ENCODE measurements around the gene ZPR1.
"Not testable (repeated sequence)": the region's sequence is repeated elsewhere in the genome, so short reads cannot be mapped to it uniquely, and the experiment has no call there.

ZPR1 gene

GRCh38 chr11:116792144-116792868 lies 4.5 kb upstream of the ZPR1 start:
- DNase-seq: no peak

- no peak for DNase-seq
Observed at GRCh38 chr11:116791813-116792143, 4.0 kb upstream of the ZPR1 start, which contains the start of gene APOA5. TSS of gene APOA5 (minus strand) at chr11:116791879. CDS start at chr11:116791860, 19 bp downstream.

DNA sequence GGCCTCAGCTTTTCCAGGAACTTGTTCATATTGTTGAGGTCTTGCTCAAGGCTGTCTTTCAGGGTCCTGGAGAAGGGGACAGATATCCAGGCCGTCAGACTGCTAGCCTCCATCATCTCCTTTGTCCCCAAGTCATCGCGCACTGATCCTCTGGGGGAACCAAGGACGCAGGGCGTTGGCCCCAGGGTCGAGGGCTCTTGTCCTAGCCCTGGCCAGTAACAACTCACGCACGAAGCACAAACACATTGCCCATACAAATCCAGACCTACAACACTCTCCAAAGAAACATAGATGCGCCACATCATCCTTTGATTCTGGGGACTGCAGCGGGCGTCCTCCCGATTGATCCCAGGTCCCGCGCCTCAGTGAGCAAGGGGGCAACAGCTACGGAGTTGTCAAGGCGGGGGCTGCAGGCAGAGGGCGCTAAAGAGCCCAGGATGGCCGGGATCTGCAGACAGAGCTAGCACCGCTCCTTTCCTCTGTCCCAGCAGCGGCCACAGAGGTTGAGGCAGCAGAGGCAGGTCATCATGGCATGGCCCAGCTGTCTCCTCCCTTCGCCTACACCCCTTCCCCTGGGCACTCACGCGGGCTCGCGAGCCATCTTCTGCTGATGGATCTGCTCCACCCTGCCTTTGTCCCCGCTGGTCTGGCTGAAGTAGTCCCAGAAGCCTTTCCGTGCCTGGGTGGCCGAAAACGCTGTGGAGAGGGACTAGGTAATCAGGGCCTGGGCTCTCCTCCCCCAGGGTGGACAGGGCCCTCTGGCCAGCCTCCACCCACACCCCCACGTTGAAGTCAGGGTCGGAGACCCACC lies 3.4 kb upstream of the ZPR1 start:
- DNase-seq: peak; percentile 82

GRCh38 chr11:116790167-116791001 lies 2.6 kb upstream of the ZPR1 start:
- DNase-seq: no peak

DNA sequence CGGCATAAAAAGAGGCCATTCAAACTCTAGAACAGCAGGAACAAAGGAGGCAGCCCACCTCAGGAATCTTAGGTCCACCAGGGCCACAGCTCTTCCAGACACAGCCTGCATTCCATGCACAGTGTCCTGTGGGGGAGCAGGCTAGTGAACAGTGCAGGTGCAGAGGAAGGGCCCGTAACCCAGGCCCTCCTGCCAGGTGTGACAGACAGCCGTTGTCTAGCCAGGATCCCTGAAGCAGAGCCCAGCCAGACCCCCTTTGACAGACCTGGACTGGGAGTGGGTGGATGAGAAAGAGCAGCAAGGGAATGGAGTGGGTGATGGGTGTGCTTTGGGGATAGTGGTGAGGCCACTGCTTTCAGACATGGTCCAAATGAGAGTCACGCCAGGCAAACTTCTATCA lies 1.2 kb upstream of the ZPR1 start:
- DNase-seq: no peak

DNA sequence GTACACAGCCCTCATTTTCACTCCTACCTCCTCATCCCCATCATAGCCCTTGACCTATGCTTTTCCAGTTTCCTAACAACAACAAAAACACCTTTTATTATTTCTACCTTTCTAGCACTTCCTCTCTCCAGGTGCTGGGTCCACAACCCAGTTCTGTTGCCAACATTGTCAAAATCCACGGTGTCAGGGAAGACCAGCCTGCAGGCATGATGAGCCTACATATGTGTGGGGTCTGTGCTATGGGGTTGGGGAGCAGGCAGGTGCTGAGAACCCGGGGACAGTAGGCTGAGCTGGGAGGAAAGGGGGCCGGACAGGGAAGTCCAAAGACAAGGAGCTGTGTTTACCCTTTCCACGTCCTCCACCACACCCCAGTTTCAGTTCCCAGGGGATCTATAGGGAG lies 711 bp upstream of the ZPR1 start:
- no peak for DNase-seq

- no peak for DNase-seq
Observed at GRCh38 chr11:116787436-116787785, 412 bp downstream of the ZPR1 start.

GRCh38 chr11:116786966-116787365 lies 857 bp downstream of the ZPR1 start:
- DNase-seq: no peak

- DNase-seq: no peak
Observed at GRCh38 chr11:116786326-116786725, 1.5 kb downstream of the ZPR1 start.

DNA sequence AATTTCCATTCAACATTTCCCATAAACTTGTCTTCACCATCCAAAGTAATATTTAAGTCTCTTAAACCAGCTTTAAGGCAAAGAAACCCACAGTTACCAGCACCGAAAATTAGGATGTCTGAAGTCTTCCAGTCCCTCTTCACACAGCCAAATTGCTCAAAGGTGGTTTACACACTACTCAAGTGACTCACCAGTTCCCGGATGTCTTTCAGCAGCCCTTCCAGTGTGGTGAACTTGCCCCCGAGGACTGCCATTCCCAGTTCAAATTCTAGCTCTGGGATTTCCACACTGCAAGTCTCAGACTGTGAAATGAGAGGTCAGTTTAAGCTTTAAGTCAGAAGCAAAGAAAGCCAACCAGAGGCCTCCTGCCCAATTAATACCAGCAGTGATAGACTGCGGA lies 5.1 kb downstream of the ZPR1 start:
- DNase-seq: peak; percentile 70

DNA sequence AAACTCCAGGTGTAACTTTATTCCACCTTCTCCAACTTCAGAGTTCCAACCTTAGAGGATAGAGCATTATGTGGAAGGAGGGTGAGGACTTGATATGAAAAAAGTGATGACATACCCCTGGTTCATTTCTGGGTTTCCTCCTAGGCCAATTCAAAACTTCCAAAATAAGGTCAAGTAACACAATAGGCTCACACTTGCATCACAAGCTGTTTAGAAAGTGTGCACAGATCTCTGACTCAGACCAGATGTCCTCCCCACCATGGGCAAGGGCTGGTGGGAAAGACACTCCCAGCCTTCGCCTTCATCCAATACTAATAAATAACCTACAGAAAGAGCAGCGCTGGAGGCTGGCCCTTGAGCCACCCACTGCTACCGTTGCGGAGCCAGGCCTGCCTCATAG lies 9.3 kb downstream of the ZPR1 start:
- no peak for DNase-seq

- DNase-seq: no peak
Observed at GRCh38 chr11:116777056-116777455, 10.8 kb downstream of the ZPR1 start.

GRCh38 chr11:116776522-116776984 lies 11.3 kb downstream of the ZPR1 start:
- no peak for DNase-seq

DNA sequence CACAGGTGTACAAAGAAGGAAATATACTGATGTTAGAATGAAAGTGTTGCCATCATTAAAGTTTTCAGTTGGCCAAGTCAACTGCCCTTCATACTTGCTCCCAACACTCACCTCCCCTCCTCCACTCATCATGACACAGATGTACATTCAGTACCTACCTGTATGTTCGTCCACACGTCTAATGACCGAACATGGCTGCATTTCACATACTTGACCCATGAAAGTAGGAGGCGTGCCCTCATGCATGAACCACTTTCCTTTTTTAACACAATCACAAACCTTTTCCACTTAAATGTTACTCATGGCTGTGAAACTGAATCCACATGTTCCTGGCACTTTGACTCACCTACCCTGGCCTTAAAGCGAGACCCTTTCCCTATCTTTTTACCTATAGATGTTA lies 11.8 kb downstream of the ZPR1 start:
- no peak for DNase-seq

DNA sequence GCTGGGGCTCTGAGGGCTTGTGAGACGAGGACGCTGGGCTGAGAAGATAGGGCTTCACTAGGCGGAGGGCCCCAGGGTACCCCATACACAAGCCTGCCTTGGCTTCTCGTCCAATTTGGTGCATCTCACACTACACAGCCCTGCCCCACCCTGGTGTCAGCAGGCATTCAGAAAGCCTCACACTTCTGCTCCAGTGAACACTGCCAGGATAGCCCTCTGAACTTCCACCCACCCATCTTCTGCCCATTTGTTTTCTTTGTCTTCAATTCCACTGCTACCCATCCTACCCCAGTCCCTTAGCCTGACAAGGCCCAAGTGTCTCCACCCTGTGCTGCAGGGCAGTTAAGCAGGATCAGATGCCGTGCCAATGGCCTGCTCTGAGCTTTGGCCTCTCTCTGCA lies 13.2 kb downstream of the ZPR1 start:
- no peak for DNase-seq

- DNase-seq: peak; percentile 51
Observed at GRCh38 chr11:116773203-116774097, 14.4 kb downstream of the ZPR1 start.

DNA sequence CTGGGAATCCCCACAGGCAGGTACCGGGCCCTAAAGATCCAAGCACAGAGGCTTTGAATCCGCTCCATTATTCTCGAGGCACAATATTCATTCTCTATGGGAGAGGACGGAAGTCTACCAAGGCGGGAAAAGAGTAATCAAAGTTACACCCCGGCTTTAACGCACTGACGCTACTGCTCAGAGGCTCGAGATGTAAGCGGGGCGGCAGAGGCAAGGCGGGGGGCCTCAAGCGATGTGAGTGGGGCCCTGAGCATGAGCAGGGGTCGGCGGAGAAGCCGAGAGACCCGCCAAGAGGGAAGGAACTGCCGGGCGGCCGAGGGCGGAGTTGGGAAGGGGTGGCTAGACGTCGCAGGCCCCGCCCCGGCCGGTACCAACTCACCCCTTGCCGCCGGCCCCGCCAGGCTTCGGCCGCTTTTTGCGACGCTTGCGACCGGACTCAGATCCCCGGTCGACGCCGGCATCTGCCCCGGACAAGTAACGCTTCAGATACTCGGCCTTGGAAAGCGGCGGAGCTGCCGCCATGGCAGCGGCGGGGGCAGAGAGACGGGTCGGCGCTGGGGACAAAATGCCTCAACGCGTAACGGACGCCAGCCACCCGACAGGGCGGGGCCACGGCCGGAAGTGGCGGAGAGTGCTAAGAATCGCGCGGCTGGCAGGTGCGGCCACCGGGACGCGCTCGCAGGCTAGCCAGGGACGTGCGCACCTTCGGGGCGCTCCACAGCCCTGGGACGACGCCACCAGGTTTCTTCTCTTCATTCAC lies 15.2 kb downstream of the ZPR1 start, which contains the start of gene BUD13:
BUD13 (minus strand) TSS at position 545 of the 760 bp plus-strand sequence; CDS start at position 522, 23 bp downstream.
- peak; percentile 95 for DNase-seq

- no peak for DNase-seq
Observed at GRCh38 chr11:116771935-116772334, 15.9 kb downstream of the ZPR1 start.

DNA sequence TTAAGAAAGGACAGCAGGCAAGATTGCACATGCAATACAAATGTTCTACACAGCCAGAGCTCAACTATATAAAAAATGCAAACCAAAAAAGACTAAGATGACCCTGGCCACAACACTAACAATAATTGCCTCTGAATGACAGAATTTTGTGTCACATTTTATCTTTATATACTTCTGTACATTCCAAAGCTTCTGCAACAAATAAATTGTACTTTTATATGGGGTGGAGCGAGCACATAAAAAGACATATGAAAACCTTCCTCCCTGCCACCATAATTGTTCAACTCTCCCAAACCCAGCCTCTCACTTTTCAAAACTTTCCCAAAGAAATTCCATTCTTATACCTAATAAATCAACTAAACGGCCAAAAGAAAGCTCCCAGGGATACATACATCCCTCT lies 25.7 kb downstream of the ZPR1 start:
- DNase-seq: no peak

DNA sequence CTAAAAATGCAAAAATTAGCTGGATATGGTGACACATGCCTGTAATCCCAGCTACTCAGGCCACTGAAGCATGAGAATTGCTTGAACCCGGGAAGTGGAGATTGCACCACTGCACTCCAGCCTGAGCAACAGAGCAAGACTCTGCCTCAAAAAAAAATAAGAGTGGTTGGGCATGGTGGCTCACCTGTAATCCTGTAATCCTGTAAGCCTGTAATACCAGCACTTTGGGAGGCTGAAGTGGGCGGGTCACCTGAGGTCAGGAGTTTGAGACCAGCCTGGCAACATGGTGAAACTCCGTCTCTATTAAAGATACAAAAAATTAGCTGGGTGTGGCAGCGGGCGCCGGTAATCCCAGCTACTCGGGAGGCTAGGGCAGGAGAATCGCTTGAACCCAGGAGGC lies 31.8 kb downstream of the ZPR1 start:
- not testable (repeated sequence) for DNase-seq

DNA sequence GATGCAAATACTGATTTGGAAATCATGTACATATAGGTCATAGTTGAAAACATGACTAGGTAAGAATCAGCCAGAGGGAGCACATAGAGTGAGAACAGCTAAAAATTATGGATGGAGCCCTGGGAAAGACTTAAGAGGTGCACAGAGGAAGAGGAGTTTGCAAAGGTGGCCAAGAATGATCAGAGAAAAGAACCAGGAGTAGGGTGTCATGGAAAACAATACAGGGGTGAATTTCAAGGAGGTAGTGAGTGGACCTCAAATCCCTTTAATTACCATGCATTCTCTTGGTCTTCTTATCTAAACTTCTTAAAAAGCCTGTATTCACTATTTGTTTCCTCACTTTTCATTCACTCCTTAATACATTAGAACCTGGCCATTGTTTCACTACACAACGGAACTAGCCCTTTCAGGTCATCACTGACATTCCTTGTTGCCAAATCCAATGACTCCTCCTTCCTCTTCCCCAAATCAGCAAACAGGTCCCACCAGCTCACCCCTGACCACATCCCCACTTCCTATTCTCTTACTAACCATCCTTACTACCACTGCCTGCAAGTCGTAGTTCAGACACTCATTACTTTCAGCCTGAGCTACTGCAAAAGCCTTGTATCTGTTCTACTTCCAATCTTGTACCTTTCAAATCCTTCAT lies 37.6 kb downstream of the ZPR1 start:
- no peak for DNase-seq
